Hematopoietic multipotent progenitor cell treated with erythropoietin and hydrocortisone succinate and interleukin-3 and kit ligand, for 4 days (in vitro differentiated cells): Measurements from ENCODE around the gene ANP32B.
"Not testable (repeated sequence)": the region's sequence is repeated elsewhere in the genome, so short reads cannot be mapped to it uniquely, and the experiment has no call there.

Experiments
- DNase-seq: peaks from one replicate; pipeline ENCODE4 v3.0.0-alpha.2; 2015

Gene ANP32B

DNA sequence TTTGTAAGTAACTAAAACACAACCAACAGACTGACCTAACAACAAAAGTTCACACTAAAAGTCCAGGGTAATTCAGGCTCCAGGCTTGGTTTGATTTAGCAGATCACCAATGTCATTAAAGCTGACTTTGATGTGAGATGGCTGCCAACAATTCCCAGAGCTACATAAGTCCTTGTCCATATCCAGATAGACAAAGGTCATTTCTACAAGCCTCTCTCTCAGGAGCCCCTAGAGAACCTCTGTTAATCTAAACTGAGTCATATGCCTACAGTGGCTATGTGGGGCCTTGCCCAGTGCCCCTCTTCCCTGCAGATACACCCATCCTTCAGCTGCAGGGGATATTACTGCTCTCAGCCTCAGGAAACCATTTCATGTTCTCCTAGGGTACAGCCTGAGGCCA, 18.2 kb upstream of the ANP32B start:
- DNase-seq: no peak

DNA sequence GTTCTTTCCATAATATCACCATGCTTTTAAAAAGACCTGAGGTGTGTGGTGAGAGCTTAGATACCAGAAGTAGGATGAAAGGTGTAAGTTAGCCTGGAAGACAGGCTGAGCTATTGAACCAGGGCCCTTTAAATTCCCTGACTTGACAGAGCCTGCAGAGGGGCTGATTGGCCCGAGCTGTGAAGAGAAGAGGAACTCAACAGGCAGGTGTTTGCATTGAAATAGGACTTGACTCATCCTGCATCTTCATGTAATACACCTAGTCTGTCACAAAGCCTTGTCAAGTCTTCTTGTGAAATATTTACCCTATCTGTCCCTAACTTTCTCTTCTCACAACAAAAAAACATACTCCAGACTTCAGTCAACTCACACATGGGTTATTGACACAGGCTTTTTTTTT, 16.6 kb upstream of the ANP32B start:
- no peak for DNase-seq

DNA sequence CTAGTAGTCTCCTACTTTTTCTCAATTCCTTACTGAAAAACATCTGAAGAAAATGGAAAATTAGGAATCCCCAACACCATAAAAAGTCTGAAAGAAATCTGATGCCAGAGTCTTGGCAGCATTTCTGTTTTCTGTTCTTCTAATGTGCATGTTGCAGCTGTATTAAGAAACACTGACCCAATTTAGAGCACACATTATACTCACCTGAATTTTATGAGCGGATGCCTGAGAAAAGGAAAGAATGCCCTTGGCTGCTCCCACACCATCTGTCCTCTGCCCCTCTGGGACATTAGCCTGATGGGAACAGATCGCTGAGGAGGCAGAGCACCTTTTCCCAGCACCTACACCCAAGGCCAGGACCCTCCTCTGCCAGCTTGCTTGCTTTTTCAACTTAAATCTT, 14.1 kb upstream of the ANP32B start:
- no peak for DNase-seq

DNA sequence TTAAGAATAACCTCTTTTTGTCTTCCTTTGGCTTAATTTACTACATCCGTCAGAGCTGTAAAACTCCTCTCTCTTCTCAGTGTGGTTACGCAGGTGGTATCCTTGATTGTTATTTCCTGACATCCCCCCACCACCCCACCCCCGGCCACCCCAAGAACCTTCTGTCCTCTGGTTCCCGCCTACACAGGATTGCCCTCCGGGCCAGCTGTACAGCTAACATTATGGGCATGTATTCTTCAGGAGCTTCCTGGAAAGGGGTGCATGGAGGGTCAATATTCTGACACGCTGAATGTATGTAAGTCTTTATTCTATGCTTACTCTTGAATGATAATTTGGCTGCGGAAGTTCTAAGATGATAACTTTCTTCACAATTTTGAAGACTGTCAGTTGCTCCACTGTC, 13.0 kb upstream of the ANP32B start:
- no peak for DNase-seq

DNA sequence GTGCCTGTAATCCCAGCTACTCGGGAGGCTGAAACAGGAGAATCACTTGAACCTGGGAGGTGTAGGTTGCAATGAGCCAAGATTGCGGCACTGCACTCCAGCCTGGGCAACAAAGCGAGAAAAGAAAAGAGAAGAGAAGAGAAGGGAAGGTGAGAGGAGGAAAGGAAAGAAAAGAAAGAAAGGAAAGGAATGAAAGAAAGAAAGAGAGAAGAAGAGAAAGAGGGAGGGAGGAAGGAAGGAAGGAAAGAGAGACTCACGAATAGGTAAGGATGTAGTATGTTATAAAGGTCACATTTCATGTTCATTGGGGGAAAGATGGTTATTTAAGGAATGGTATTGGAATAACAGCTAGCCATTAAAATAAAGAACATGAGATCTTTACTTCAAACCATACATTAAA, 10.4 kb upstream of the ANP32B start:
- DNase-seq: no peak

DNA sequence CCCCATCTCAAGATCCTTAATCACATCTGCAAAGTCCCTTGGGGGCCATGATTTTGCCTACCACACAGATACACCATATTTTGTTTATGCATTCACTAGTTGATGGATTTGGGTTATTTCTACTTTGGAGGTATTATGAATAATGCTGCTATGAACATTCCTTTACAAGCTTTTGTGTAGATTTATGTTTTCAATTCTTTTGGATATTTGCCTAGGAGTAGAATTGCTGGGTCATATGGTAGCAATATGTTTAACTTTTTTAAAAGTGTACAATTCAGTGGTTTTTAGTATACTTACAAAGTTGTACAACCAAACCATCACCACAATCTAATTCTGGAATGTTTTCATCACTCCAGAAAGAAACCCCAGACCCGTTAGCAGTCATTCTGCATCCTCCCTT, 7.8 kb upstream of the ANP32B start:
- no peak for DNase-seq

DNA sequence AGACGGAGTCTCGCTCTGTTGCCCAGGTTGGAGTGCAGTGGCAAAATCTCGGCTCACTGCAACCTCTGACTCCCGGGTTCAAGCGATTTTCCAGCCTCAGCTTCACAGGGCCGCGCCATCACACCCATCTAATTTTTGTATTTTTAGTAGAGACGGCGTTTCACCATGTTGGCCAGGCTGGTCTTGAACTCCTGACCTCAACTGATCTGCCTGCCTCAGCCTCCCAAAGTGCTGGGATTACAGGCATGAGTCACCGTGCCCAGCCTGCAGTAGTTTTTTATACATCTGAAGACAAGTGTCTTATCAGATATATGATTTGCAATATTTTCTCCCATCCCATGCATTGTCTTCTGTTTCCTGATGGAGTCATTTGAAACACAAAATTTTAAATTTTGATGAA, 6.5 kb upstream of the ANP32B start:
- DNase-seq: not testable (repeated sequence)

DNA sequence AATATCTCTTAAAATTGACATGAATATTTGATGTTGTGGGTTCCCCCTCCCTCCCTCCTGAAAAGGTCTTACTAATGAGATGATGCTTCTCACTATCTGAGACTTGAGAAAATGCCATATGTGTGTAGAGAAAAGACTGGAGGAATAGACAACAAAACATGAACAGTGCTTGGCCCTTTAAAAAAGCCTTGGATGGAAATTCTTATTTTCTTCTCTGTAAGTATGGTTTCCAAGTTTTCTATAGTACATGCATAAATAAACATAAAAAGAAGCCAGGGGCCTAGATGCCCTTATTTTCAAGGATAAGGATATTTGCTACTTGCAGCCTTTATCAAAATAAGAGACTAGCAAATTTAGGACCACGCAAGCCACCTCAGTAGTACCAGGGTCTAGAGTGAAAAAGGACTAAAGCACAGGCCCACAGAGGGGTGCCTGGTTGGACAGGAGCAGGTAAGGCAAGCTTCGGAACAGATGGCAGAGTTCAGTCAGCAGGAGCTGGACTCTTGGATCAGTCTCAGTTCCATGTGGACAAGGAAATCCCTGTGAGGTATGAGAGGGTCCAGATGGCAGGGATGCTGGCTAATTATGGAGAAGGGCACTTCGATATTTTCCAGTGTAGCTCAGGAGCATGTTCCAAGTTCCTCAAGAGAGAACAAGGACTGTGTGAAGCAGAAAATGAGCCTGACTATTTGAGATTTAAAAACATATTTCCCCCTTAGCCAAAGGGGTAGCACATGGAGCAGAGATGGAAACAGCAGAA, 4.6 kb upstream of the ANP32B start:
- DNase-seq: no peak

DNA sequence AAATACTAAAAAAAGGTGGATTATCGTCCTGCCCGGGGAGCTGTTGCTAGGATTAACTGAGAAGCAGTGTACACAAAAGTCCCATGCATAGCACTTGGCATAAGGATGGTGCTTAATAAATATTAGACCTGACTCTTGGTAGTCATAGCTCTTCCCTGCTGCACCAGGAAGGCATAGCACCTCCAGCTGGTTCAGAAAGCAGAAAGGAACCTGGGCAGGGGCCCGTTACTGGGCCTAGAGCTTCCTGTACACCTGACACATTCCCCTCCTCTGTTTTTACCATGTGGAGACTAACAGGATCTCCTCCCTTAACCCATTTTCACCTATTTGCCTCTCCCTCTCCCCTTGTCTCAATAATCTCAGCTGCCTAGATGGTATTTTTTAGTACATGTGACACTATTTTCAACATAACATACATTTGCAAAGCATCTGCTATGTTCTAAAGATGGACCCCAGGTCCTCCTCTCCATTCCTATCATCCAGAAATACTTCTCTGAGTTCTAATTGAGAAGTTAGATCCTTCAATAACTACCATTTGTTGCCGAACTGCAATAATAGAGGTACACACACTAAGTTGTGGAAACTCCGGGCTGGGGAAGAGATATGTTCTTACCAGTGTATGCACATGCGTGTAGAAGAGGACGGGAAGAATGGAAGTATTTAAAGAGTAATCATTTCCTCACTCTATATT, 3.2 kb upstream of the ANP32B start:
- DNase-seq: no peak

DNA sequence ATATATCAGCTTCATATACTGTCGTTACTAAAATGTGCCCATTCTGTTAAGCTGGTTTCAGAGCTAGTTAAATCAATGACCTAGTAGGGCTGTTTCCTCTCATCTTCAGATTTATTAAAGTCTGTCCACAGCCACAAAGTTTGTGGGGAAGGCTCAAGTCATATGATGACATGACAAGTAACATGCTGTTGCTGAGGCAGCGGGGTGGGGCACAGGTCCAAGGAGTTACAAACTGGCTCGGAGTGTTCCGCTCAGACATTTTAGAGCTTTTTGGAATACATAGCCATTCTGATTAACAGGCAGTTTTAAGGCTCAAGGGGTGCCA, 2.7 kb upstream of the ANP32B start:
- DNase-seq: peak; percentile 40

DNA sequence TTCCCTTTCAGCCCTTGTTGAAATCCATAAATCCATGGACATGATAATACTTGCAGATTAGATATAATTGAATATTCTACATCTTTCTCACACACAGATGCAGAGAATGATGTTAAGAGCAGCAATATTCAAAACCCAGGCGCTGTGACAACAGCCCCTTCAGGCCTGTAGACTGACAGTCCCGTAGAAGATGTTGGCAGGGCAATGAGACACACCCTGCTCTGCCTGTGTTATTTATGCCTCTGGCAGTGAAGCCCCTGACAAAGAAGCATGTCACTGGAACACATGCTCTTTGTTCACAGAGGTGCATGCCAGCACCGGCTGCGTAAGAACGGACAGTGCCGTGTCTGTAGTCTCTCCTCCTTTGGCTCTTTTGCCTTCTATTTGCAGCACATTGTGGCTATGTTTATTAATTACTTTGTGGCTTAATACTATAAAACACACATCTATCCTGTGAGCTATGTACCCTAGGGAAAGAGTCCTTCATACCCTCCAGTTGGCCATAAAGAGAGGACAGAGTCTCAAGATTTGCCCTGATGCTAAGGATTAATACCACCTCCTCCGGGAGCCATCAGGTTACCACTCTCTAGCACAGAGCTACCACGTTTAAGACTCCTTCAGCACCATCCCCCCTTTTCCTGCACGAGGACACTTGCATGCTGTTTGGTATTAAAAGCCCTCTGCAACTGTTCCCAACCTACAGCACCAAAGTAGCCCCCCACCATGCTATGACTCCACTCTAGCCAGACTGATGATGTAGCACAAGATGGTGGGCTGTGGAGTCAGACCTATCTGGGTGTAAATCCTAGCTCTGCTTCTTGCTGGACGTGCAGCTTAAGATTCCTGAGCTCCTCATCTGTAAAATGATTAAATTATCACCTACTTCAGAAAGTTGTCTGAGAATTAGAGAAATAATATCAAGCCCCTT, 2.0 kb upstream of the ANP32B start:
- peak; percentile 67 for DNase-seq

DNA sequence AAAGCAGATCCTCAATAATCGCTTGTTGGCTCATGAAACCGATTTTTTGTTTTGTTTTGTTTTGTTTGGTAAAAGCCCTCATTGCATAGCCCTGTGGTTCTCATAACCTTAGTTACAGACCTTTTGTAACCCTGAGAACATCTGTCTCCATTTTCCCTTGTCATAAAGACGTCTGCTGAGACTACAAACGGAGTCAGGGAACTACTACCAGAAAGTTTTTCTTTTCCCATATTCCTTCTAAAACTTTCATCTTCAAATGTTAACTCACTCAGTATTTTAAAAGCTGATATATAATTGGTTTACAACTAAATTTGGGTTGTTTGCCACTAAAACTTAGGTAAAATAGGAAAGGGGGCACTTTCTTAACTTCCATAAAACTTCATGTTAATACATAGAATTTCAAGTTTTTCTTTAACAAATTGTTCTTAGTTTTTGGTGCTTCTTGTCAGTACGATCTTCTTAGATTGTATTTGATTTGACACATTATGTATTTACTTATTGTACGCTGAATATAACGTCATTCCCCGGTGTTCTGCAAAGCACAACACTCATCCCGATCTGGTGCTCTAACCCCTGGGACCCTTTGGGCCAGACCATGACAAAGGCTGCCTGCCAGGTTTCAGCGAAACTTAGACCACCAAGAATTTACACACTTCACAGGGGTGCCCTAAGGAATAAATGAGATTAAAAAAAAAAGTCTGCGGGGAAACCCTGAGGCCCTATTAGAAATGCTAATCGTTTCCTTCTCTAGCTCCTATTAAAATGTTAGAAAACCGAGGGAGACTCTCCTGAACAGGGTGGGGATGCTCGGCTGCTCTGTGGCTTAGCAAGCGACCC, 1.1 kb upstream of the ANP32B start:
- DNase-seq: peak; percentile 49

DNA sequence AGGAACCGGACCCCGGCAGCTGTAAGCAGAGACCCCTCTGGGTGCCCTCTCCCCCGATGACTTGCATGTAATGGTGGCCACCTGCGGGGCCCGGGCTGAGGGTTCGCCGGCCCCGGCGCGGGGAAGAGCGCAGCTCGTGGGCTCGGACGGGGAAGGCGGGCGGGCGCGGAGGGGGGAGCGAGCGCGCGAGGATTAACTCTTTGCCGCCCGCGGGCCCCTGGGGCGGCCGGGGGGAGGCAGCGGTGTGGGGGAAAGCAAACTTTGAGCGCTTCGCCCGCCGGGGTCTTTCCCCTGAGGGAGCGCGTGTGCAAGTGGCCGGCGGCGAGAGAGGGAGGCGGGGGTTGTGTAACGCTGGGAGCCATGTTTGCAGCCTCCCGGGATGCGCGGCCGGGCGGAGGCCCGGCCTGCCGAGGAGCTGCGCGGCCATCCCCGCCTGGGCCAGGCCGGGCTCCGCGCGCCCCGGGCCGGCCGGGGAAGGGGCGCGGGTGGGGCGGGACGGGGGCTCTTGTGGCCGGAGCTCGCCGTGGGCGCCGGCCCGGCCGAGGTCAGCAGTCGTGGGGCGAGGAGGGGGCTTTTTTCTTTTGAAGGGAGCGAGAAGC, 547 bp downstream of the ANP32B start:
- peak; percentile 65 for DNase-seq

DNA sequence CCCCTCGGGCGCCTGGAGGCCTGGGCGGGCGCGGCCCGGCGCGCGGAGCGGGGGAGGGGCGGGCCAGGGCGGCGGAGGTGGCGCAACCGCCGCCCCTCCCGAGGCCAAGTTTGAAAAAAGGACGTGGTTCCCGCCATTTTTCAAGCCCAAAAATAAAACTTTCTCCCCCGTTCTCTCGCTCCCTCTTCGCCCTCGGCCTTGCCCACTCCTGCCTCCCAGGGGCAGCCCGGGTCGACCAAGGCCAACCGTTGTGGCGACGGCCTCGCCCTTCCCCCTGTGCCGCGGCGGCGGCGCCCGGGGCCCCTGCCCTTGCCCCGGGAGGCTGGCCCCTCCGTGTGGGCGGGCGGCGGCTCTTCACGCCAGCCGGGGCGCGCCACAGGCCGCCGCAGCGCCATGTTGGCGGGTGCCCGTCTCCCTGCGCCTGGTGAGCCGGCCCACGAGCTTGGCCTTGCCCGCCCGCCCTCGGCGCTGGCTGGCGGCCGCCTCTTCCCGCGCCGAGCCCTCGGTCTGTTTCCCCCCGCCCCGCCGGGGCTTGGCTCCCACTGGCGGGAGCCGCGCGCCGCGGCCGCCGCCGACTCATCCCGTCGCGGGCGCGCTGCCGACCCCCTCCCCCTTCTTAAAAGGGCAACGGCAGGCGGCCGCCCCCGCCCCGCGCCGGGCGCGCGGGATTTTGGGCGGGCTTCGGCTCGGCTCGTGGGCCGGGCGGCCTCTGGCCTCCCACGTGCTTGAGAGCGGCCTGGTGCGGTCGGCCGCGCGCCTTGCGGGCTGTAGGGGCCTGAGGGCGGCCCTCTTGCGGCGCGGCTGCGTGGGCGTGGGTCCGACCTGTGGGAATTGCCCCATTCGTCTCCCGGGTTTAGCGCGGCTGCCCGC, 1.3 kb downstream of the ANP32B start:
- peak; percentile 89 for DNase-seq

DNA sequence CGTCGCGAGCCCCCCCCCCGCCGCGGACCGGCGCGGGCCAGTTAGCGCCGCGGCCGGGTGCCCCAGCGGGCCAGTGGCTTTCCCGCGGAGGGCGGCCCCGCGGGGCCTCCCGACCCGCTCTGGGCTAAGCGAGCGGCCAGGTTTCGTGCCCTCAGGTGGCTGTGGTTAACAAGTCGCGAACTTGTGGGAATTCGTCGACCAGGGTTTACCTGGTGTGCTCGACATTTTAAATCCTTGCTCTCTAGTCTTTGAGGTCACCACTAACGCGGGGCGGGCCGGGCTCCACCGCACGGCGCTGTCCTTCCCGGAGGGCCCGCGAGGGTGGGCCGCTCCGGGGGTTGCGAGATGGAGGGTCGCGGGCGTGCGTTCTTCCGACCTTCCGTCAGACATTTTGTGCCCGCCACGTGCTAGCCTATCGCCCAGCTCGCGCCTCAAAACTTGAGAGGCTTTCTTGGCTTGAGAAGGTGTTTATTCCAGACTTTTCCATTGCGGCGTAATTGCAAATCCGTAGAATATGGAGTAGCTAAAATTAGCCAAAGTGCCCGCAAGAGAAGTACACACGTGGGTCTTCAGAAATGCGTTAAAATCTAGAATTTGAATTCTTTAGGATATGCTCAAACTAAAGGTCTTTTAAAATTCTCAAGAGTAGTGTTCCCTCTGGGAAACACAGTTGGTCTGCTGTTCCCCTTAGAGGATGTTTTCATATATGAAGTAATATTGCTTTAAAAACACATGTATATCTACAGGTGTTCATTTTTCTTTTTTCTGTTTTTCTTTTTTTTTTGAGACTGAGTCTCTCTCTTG, 2.1 kb downstream of the ANP32B start:
- peak; percentile 75 for DNase-seq

DNA sequence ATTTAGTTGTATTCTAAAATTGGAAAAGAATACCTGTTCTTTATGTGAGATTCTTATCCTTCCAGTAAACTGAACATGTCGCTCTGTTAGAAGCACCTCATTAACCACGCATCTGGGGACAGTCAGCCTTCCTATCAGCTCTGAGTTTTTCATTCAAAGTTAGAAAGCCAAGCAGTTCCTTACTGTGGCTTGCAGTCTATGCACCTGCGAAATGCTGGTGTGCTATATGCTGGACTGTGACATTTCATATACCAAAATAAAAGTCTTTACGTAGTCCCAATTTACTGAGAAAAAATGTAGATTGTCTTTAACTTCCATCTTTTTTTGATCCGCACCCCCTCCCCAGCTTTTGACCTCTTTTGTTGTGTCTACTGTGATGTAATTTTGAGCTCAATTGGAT, 4.3 kb downstream of the ANP32B start:
- DNase-seq: peak; percentile 42

DNA sequence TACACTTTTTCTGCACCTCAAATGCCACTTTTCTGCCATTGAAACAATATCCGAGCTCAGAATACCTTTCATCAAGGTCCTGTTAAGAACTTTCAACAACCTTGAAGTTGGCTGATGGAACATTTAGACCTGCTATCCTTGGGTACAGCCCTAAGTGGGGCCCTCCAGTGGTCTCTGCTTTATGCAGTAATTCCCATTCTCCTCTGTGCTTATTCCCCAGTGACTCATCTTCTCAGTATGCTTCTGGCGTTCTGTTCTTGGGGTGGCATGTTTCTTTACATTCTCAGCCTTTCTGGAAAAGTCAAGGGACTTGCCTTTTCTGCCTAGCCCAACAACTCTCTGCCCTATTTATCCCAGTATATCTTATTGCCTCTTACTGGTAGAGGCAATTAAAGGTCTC, 7.1 kb downstream of the ANP32B start:
- DNase-seq: no peak

DNA sequence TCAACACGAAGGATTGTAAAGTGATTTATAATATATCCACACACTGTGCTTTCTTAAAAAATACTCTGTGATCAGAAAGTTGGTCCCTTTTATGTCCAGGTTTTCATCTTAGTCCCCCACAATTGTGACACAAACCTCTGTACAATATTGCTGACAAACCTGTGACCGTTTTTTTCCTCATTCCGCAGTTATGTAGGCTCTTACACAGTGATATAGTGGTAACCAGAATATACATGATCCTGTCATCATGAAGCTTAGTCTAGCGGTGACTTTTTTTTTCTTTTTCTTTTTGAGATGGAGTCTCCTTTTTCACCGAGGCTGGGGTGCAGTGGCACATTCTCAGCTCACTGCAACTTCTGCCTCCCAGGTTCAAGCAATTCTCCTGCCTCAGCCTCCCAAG, 8.7 kb downstream of the ANP32B start:
- DNase-seq: no peak

DNA sequence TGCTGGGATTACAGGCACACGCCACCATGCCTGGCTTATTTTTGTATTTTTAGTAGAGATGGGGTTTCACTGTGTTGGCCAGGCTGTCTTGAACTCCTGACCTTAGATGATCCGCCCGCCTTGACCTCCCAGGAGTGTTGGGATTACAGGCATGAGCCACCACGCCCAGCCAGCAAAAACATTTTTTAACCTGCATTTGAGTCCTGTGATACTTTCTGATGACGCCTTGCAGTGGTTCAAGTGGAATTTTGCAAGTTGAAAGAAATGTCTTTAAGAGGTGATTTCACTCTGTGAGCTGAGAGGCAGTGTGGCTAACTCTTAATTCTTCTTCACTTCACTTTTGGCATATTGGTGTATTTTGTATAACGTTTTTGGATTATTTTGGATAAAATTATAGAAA, 9.1 kb downstream of the ANP32B start:
- no peak for DNase-seq

DNA sequence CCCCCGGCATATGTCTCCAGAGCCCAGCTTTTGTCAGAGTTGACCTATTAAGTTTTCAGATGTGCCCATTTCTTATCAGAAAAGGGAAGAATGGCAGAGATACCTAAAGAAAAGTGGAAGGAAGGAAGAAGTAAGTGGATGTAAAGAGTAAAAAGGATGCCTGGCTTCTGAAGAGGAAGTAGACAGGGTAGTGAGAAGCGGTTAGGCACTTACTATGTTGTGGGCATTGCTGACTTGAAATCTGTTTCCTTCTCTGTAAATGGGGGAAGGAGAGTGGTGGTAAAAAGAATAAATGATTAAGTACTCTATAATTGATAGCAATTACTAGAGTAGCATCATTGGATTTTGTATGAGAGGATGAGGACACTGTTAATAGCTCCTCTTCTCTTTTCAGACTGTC, 9.9 kb downstream of the ANP32B start:
- DNase-seq: peak; percentile 75

DNA sequence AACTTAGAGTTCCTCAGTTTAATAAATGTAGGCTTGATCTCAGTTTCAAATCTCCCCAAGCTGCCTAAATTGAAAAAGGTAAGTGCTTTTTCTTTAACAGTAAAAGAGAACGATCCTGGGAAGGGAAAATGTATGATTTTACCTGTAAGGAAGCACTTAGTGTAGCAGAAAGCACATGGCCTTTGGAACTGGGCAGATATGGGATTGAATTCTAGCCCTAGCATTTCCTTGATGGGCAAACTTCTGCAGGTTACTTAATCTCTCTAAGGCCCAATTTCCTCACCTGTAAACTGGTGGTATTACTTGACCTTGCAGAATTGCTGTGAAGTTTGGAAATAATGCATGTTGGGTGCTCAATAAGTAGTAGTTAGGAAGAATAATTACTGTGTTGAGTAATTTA, 11.6 kb downstream of the ANP32B start:
- no peak for DNase-seq
